Retinal pigment epithelial cell (primary cell): ENCODE measurements around the gene WDR27.

ENCODE experiments used
- DNase-seq: peaks from one replicate; pipeline ENCODE4 v3.0.0-alpha.2; 2010; ENCODE audit warnings: low read depth
- H3K4me3 ChIP-seq: 2 replicates; pipeline ENCODE4 v1.5.1; 2011; ENCODE audit warnings: mild to moderate bottlenecking, low read length, control low read depth, moderate library complexity
- TF ChIP-seq, protein P1 (sequence below): conservative IDR thresholded peaks from 2 replicates; pipeline ENCODE4 v1.5.1; 2011; ENCODE audit warnings: low read depth, low read length, control low read depth, inconsistent platforms

Gene WDR27

GRCh38 chr6:169567819-169568218, 134.0 kb downstream of the WDR27 start:
- no peak overlapping the region for H3K4me3 ChIP-seq
- no peak for DNase-seq
- TF ChIP-seq, protein P1, sequence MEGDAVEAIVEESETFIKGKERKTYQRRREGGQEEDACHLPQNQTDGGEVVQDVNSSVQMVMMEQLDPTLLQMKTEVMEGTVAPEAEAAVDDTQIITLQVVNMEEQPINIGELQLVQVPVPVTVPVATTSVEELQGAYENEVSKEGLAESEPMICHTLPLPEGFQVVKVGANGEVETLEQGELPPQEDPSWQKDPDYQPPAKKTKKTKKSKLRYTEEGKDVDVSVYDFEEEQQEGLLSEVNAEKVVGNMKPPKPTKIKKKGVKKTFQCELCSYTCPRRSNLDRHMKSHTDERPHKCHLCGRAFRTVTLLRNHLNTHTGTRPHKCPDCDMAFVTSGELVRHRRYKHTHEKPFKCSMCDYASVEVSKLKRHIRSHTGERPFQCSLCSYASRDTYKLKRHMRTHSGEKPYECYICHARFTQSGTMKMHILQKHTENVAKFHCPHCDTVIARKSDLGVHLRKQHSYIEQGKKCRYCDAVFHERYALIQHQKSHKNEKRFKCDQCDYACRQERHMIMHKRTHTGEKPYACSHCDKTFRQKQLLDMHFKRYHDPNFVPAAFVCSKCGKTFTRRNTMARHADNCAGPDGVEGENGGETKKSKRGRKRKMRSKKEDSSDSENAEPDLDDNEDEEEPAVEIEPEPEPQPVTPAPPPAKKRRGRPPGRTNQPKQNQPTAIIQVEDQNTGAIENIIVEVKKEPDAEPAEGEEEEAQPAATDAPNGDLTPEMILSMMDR, result no peak

GRCh38 chr6:169566961-169567750, 134.7 kb downstream of the WDR27 start:
- H3K4me3 ChIP-seq, result no peak overlapping the region
- no peak for DNase-seq
- TF ChIP-seq, protein P1, result no peak

DNA sequence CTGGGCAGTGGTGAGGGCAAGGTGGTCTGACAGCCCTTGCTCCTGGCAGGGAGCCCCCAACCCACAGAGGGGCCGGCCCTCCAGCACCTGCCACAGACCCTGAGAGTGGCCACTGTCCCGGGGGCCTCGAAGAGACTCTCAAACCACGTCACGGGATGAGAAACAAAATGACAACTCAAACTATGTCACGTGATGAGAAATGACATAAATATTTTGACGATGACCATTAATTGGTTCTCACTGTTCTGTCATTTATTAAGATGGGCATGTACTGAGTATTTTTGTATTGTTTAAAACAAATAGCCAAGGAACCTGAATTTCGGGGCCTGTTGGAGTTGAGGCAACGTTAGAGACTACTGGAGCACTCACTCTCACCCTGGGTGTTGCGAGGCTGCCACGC, 135.5 kb downstream of the WDR27 start:
- TF ChIP-seq, protein P1, result no peak
- no peak overlapping the region for H3K4me3 ChIP-seq
- no peak for DNase-seq

DNA sequence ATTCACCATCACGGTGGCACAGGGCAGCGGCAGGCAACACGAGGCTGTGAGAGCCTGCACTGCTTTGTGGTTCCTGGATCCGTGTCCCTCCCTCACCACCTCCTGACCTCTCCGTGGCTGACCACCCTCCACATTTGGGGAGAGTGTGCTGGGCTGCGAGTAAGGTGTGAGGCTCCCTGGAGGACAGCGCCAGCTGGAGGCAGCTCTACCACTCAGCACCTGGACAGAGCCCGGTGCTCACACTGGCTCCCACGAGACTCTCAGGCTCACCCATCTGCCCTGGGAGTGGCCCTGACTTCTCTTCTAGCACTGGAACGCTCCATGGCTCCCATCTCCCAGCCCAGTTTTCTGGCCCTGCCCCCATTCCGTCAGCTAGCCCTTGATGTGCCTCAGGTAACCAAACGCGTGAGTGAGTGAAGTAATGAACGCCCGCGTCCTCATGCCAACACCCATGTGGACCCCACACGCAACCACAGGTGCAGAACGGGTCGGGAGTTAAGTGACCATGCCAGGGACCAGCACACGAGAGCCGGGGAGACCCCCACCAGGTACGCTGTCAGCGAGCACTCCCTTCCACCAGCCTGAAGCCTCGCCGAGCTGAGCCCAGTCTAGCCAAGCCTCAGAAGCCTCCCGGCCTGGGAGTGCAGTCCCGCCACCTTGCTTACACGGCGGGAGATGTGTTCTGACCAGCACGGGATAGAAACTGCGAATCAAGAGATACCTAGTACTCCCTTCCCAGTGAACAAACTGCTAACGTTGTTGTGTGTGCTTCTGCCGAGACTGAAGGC, 137.2 kb downstream of the WDR27 start:
- DNase-seq, result no peak

DNA sequence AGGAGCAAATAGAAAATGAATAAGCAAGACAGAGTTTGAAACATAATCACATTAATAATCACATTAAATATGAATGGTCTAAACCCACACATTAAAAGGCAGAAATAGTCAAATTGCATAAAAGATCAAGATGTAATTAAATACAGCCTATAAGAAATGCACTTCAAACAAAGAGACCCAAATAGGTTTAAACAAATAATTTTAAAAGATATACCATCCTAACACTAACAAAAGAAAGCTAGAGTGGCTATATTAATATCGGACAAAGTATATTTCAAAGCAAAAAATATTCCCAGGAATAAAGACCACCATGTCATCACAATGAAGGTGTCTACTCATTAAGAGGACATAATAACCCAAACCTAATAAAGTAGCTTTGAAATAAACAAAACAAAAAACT, 140.2 kb downstream of the WDR27 start:
- no peak for DNase-seq
- H3K4me3 ChIP-seq, result no peak overlapping the region
- TF ChIP-seq, protein P1, result no peak

More for the DNA sequence above, 137.2 kb downstream of the WDR27 start:
- TF ChIP-seq, protein P1, result no peak
- no peak overlapping the region for H3K4me3 ChIP-seq

DNA sequence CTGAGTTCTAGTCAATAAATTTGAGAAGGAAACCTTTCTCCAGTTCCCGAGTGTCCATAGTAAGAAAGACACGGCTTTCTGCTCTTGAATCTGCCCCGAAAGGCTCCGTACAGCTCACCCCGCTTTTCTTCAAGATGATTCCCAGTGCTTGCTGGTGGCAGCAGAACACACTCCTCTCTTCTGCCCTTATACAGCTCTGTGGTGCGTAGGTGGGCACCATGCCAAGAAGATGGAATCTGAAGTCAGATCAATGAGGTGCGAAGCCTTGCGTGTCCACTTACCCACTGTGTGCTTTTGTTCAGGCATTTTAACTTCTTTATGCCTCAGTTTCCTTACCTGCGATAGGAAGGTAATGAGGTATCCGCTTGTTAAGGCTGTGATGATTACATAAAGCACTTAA, 142.2 kb downstream of the WDR27 start:
- no peak for DNase-seq
- TF ChIP-seq, protein P1, result no peak
- H3K4me3 ChIP-seq, result no peak overlapping the region
